SJCRH30 (cell line): Measurements from ENCODE around the gene MYDGF. TPM values are rescaled to one million over a fixed set of nuclear protein-coding genes. Genes with fewer than 3 reads are reported as not detected.
"Not testable (repeated sequence)": the region's sequence is repeated elsewhere in the genome, so short reads cannot be mapped to it uniquely, and the experiment has no call there.

ENCODE experiments used
- DNase-seq, 2 experiments: peaks; one replicate each; pipeline ENCODE4 v3.0.0-alpha.2; 2015 to 2020
- H3K27ac ChIP-seq: fragments of 250-450 bp; sonication (Bioruptor Pico); 2 replicates; pipeline ENCODE4 v1.5.1; 2020; ENCODE audit warnings: mild to moderate bottlenecking, moderate library complexity
- H3K27me3 ChIP-seq: fragments of 250-450 bp; sonication (Bioruptor Pico); 2 replicates; pipeline ENCODE4 v1.5.1; 2020; ENCODE audit warnings: mild to moderate bottlenecking, moderate library complexity
- H3K36me3 ChIP-seq: fragments of 250-450 bp; sonication (Bioruptor Pico); 2 replicates; pipeline ENCODE4 v1.5.1; 2020; ENCODE audit warnings: mild to moderate bottlenecking, moderate library complexity
- H3K4me1 ChIP-seq: fragments of 250-450 bp; sonication (Bioruptor Pico); 2 replicates; pipeline ENCODE4 v1.5.1; 2020; ENCODE audit warnings: mild to moderate bottlenecking, moderate library complexity
- H3K4me3 ChIP-seq: fragments of 250-450 bp; sonication (Bioruptor Pico); 2 replicates; pipeline ENCODE4 v1.5.1; 2020; ENCODE audit warnings: mild to moderate bottlenecking, moderate library complexity
- H3K9me3 ChIP-seq: fragments of 250-450 bp; sonication (Bioruptor Pico); replicated peaks from 2 replicates; pipeline ENCODE4 v1.5.1; 2020; ENCODE audit warnings: mild to moderate bottlenecking, moderate library complexity
- total RNA-seq: library from RNA; depleted of rRNA; stranded (reverse); fragments of >200 nt; shearing (Covaris generic); gene quantifications from 2 replicates; pipeline ENCODE4 v1.2.3, GENCODE V29; 2014; rRNA removed

MYDGF gene
- 71.9 and 86.8 TPM in 2 replicates for total RNA-seq

GRCh38 chr19:4669723-4670480 is at the start of gene MYDGF:
Gene MYDGF, minus strand, starts transcription at chr19:4670342. Its CDS starts 8 bp downstream, at chr19:4670334.
- no peaks in the 10 kb centered on the region for H3K27me3 ChIP-seq
- H3K36me3 ChIP-seq: peaks cover 28% of the 10 kb centered on the region
- peaks cover 14% of the 10 kb centered on the region for H3K4me1 ChIP-seq
- DNase-seq: peak; percentile 92 to 93
- peak within 1 kb of the TSS; percentile 43 for H3K27ac ChIP-seq
- H3K9me3 ChIP-seq: no peaks in the 10 kb centered on the region
- H3K4me3 ChIP-seq: peak within 1 kb of the TSS; percentile 91

DNA sequence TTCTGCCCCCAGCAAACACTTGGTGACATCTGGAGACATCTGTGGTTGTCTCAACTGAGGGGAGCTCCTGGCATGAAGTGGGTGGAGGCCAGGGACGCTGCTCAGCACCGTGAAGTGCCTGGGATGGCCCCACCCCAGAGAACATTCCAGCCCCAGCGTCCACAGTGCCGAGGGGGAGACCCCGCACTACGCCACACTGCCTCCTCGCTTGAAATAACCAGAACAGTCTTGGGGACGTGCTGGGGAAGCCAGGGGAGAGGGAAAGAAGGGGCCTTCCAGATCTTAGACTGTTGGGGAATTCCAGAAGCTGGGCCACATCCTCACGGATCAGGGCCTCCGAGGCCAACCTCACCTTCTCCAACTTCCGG is 49.3 kb upstream of the MYDGF start:
- Histone ChIP-seq H3K27me3 (no peaks in the 10 kb centered on the region), H3K27ac (no peak overlapping the region), H3K36me3 (peaks cover 20% of the 10 kb centered on the region), H3K4me1 (peaks cover 15% of the 10 kb centered on the region; the same call in 1 of the 2 replicates), H3K4me3 (no peak overlapping the region), H3K9me3 (no peaks in the 10 kb centered on the region)
- DNase-seq: no peak

- Histone ChIP-seq H3K36me3 (peaks cover 33% of the 10 kb centered on the region), H3K27me3 (no peaks in the 10 kb centered on the region), H3K9me3 (no peaks in the 10 kb centered on the region), H3K4me3 (no peak overlapping the region), H3K27ac (no peak overlapping the region; the same call in 1 of the 2 replicates), H3K4me1 (peaks cover 15% of the 10 kb centered on the region; the same call in 1 of the 2 replicates)
- no peak for DNase-seq
Measured at GRCh38 chr19:4717966-4718701, 48.0 kb upstream of the MYDGF start.

- H3K36me3 ChIP-seq: peaks cover 41% of the 10 kb centered on the region
- H3K4me1 ChIP-seq: peaks cover 9% of the 10 kb centered on the region; the same call in 1 of the 2 replicates
- DNase-seq: peak; percentile 68 to 77
- no peaks in the 10 kb centered on the region for H3K9me3 ChIP-seq
- H3K27me3 ChIP-seq: no peaks in the 10 kb centered on the region
- peak overlapping the region; percentile 16; the same call in 1 of the 2 replicates for H3K27ac ChIP-seq
- H3K4me3 ChIP-seq: no peak overlapping the region
Measured at GRCh38 chr19:4717191-4717965, 47.2 kb upstream of the MYDGF start.

GRCh38 chr19:4715529-4716221 is 45.5 kb upstream of the MYDGF start:
- no peak for DNase-seq
- H3K4me3 ChIP-seq: no peak overlapping the region
- peaks cover 7% of the 10 kb centered on the region; the same call in 1 of the 2 replicates for H3K4me1 ChIP-seq
- H3K36me3 ChIP-seq: peaks cover 52% of the 10 kb centered on the region
- no peaks in the 10 kb centered on the region for H3K9me3 ChIP-seq
- H3K27me3 ChIP-seq: no peaks in the 10 kb centered on the region
- no peak overlapping the region for H3K27ac ChIP-seq

DNA sequence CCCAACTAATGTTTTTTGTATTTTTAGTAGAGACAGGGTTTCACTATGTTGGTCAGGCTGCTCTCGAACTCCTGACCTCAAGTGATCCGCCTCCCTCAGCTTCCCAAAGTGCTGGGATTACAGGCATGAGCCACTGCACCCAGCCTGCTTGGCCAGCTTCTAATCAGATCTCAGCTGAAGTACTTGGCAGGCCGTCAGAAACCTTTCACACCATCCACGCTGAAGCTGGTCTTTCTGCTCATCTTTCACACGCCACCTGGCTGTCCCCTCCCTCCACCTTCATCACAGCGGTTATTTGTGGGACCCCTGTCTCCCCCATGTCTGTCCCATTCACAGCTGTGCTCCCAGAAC is 45.0 kb upstream of the MYDGF start:
- not testable (repeated sequence) for H3K27me3 ChIP-seq, H3K4me3 ChIP-seq, H3K27ac ChIP-seq, H3K4me1 ChIP-seq, DNase-seq, H3K9me3 ChIP-seq
- H3K36me3 ChIP-seq: peaks cover 54% of the 10 kb centered on the region

- H3K36me3 ChIP-seq: peaks cover 48% of the 10 kb centered on the region
- no peaks in the 10 kb centered on the region for H3K9me3 ChIP-seq
- no peak overlapping the region for H3K27ac ChIP-seq
- no peak overlapping the region for H3K4me3 ChIP-seq
- H3K27me3 ChIP-seq: no peaks in the 10 kb centered on the region
- no peak for DNase-seq
- H3K4me1 ChIP-seq: peaks cover 7% of the 10 kb centered on the region; the same call in 1 of the 2 replicates
Measured at GRCh38 chr19:4714016-4714415, 43.9 kb upstream of the MYDGF start.

- Histone ChIP-seq H3K27ac (no peak overlapping the region), H3K4me1 (peaks cover 7% of the 10 kb centered on the region; the same call in 1 of the 2 replicates), H3K36me3 (peaks cover 44% of the 10 kb centered on the region), H3K9me3 (no peaks in the 10 kb centered on the region), H3K27me3 (no peaks in the 10 kb centered on the region), H3K4me3 (no peak overlapping the region)
- DNase-seq: no peak
Measured at GRCh38 chr19:4713384-4713951, 43.3 kb upstream of the MYDGF start.

GRCh38 chr19:4712771-4713170 is 42.6 kb upstream of the MYDGF start:
- Histone ChIP-seq H3K27ac (no peak overlapping the region), H3K27me3 (no peaks in the 10 kb centered on the region), H3K4me1 (peaks cover 3% of the 10 kb centered on the region; the same call in 1 of the 2 replicates), H3K4me3 (no peak overlapping the region), H3K36me3 (peaks cover 45% of the 10 kb centered on the region), H3K9me3 (no peaks in the 10 kb centered on the region)
- DNase-seq: no peak

DNA sequence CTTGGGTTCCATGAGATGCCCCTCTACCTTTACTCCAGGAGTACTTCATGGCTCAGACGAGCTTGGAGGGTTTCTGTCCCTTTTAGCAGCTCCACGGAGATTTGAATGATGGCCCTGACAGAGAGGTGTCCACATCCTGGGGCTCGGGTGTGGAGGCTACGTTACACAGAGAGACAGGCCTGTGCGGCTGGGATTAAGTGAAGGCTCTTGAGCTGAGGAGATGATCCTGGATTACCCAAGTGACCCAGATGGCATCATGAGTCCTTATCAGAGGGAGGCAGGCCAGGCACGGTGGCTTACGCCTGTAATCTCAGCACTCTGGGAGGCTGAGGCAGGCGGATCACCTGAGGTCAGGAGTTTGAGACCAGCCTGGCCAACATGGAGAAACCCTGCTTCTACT is 41.1 kb upstream of the MYDGF start:
- H3K4me1 ChIP-seq: no peaks in the 10 kb centered on the region
- H3K9me3 ChIP-seq: no peaks in the 10 kb centered on the region
- H3K27me3 ChIP-seq: no peaks in the 10 kb centered on the region
- no peak for DNase-seq
- peaks cover 45% of the 10 kb centered on the region for H3K36me3 ChIP-seq
- no peak overlapping the region for H3K27ac ChIP-seq
- no peak overlapping the region for H3K4me3 ChIP-seq

DNA sequence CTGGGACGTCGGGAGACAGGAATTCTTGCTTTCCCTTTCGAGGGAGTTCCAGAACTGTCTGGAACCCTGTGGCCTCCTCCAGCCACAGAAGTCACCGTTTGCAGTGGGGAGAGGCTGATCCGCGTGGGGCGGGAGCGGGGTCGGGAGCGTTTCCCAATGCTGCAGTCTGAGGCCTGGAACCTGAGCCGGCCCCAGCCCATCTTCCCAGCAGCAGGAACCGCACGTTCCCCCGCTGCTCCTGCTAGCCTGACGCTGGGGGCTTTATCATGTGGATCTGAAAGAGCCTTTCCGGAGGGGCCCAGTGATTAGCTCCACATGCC is 40.1 kb upstream of the MYDGF start:
- H3K36me3 ChIP-seq: peaks cover 43% of the 10 kb centered on the region

GRCh38 chr19:4709440-4710280 is 39.5 kb upstream of the MYDGF start:
- Histone ChIP-seq H3K27me3 (no peaks in the 10 kb centered on the region), H3K36me3 (peaks cover 40% of the 10 kb centered on the region), H3K9me3 (no peaks in the 10 kb centered on the region), H3K4me1 (no peaks in the 10 kb centered on the region), H3K27ac (no peak overlapping the region), H3K4me3 (no peak overlapping the region)
- DNase-seq: no peak

More for the DNA sequence above, 40.1 kb upstream of the MYDGF start:
- Histone ChIP-seq H3K27me3 (no peaks in the 10 kb centered on the region), H3K4me3 (no peak overlapping the region), H3K9me3 (no peaks in the 10 kb centered on the region), H3K27ac (no peak overlapping the region), H3K4me1 (no peaks in the 10 kb centered on the region)
- DNase-seq: no peak

DNA sequence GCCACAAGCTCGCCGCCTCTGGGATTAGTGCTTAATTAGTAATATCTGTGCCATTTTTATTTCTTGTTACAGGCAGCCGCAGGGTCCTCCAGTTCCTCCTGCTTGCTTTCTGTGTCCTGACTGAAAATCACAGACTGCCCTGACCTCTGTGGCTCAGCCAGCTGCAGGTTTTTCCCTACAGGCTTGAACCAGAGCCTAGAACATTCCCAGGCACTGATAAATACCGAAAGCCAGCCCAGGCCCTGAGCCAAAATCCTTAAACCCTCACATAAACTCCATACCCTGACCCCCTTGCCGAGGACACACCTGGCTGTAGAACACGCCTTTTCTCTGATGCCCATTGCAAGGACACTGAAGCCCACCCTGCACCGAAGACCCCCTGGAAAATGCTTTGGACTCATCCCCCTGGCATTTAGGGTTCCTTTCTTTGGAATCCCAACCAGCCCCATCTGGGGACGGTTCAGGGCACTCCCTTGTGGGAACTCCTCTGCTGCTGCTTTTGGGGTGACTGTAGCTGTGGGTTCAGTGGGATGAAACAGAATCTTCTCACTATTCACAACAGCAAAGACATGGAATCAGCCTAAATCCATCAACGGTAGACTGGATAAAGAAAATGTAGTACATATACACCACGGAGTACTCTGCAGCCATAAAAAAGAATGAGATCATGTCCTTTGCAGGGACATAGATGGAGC is 38.0 kb upstream of the MYDGF start:
- H3K9me3 ChIP-seq: no peaks in the 10 kb centered on the region
- DNase-seq: no peak
- peaks cover 28% of the 10 kb centered on the region for H3K36me3 ChIP-seq
- H3K4me3 ChIP-seq: no peak overlapping the region
- H3K27me3 ChIP-seq: no peaks in the 10 kb centered on the region
- H3K4me1 ChIP-seq: no peaks in the 10 kb centered on the region
- H3K27ac ChIP-seq: no peak overlapping the region
